ENCODE data around the gene FAM53B.
"Not testable (repeated sequence)": the region's sequence is repeated elsewhere in the genome, so short reads cannot be mapped to it uniquely, and the experiment has no call there.

Gene FAM53B

GRCh38 chr10:124746992-124747391, 2.8 kb upstream of the FAM53B start:
- Mint-ChIP-seq H3K4me3 (no peak overlapping the region), H3K9me3 (no peaks in the 10 kb centered on the region), H3K36me3 (peaks cover 48% of the 10 kb centered on the region), H3K4me1 (peaks cover 26% of the 10 kb centered on the region), H3K27ac (no peak overlapping the region)
- no peak for ATAC-seq
- DNase-seq (ENCODE audit: low spot score in 2 of 2), result no peak

GRCh38 chr10:124746447-124746846, 2.3 kb upstream of the FAM53B start:
- H3K4me1 Mint-ChIP-seq, result peaks cover 32% of the 10 kb centered on the region
- H3K9me3 Mint-ChIP-seq; ATAC-seq; H3K4me3 Mint-ChIP-seq; DNase-seq (ENCODE audit: low spot score in 2 of 2); H3K27ac Mint-ChIP-seq: not testable (repeated sequence)
- peaks cover 46% of the 10 kb centered on the region for H3K36me3 Mint-ChIP-seq

- ATAC-seq (no peak), DNase-seq (ENCODE audit: low spot score in 2 of 2) (no peak)
- Mint-ChIP-seq H3K9me3 (no peaks in the 10 kb centered on the region), H3K36me3 (peaks cover 46% of the 10 kb centered on the region), H3K4me3 (no peak overlapping the region), H3K27ac (no peak overlapping the region), H3K4me1 (peaks cover 40% of the 10 kb centered on the region)
Measured at GRCh38 chr10:124745673-124746072, 1.5 kb upstream of the FAM53B start.

- H3K4me1 Mint-ChIP-seq, result peaks cover 44% of the 10 kb centered on the region
- DNase-seq (ENCODE audit: low spot score in 2 of 2) (no peak), ATAC-seq (no peak)
- peaks cover 48% of the 10 kb centered on the region for H3K36me3 Mint-ChIP-seq
- H3K27ac Mint-ChIP-seq, result no peak overlapping the region
- H3K4me3 Mint-ChIP-seq, result peak overlapping the region; percentile 34
- no peaks in the 10 kb centered on the region for H3K9me3 Mint-ChIP-seq
Measured at GRCh38 chr10:124745252-124745651, 1.1 kb upstream of the FAM53B start.

GRCh38 chr10:124743191-124744101, 732 bp downstream of the FAM53B start:
- ATAC-seq (peak; percentile 35), DNase-seq (ENCODE audit: low spot score in 2 of 2) (peak in 1 of 2 donors; percentile 74)
- no peaks in the 10 kb centered on the region for H3K9me3 Mint-ChIP-seq
- H3K4me3 Mint-ChIP-seq, result peak overlapping the region; percentile 89
- peak overlapping the region; percentile 90 for H3K27ac Mint-ChIP-seq
- H3K36me3 Mint-ChIP-seq, result peaks cover 65% of the 10 kb centered on the region
- H3K4me1 Mint-ChIP-seq, result peaks cover 52% of the 10 kb centered on the region

- Mint-ChIP-seq H3K36me3 (peaks cover 58% of the 10 kb centered on the region), H3K4me1 (peaks cover 61% of the 10 kb centered on the region), H3K27ac (peak overlapping the region; percentile 90), H3K9me3 (no peaks in the 10 kb centered on the region), H3K4me3 (peak overlapping the region; percentile 89)
- DNase-seq (ENCODE audit: low spot score in 2 of 2), result no peak
- no peak for ATAC-seq
Measured at GRCh38 chr10:124742413-124743190, 1.6 kb downstream of the FAM53B start.

GRCh38 chr10:124741922-124742412, 2.2 kb downstream of the FAM53B start:
- Mint-ChIP-seq H3K4me3 (peak overlapping the region; percentile 89), H3K36me3 (peaks cover 53% of the 10 kb centered on the region), H3K27ac (peak overlapping the region; percentile 90), H3K4me1 (peaks cover 67% of the 10 kb centered on the region), H3K9me3 (no peaks in the 10 kb centered on the region)
- DNase-seq (ENCODE audit: low spot score in 2 of 2) (no peak), ATAC-seq (no peak)

GRCh38 chr10:124741281-124741921, 2.8 kb downstream of the FAM53B start:
- Mint-ChIP-seq H3K36me3 (peaks cover 48% of the 10 kb centered on the region), H3K4me1 (peaks cover 73% of the 10 kb centered on the region), H3K27ac (peak overlapping the region; percentile 90), H3K9me3 (no peaks in the 10 kb centered on the region), H3K4me3 (peak overlapping the region; percentile 89)
- DNase-seq (ENCODE audit: low spot score in 2 of 2) (peak; percentile 69 to 88), ATAC-seq (peak; percentile 75)

GRCh38 chr10:124740369-124741280, 3.6 kb downstream of the FAM53B start:
- no peaks in the 10 kb centered on the region for H3K9me3 Mint-ChIP-seq
- H3K36me3 Mint-ChIP-seq, result peaks cover 47% of the 10 kb centered on the region
- peaks cover 80% of the 10 kb centered on the region for H3K4me1 Mint-ChIP-seq
- ATAC-seq, result peak; percentile 11
- peak overlapping the region; percentile 89 for H3K4me3 Mint-ChIP-seq
- DNase-seq (ENCODE audit: low spot score in 2 of 2), result peak in 1 of 2 donors; percentile 64
- peak overlapping the region; percentile 90 for H3K27ac Mint-ChIP-seq

GRCh38 chr10:124739986-124740368, 4.2 kb downstream of the FAM53B start:
- Mint-ChIP-seq H3K4me1 (peaks cover 80% of the 10 kb centered on the region), H3K36me3 (peaks cover 47% of the 10 kb centered on the region), H3K27ac (peak overlapping the region; percentile 90), H3K4me3 (peak overlapping the region; percentile 89), H3K9me3 (no peaks in the 10 kb centered on the region)
- ATAC-seq (no peak), DNase-seq (ENCODE audit: low spot score in 2 of 2) (peak in 1 of 2 donors; percentile 42)

GRCh38 chr10:124739119-124739921, 4.9 kb downstream of the FAM53B start:
- Mint-ChIP-seq H3K4me3 (peak overlapping the region; percentile 89), H3K36me3 (peaks cover 47% of the 10 kb centered on the region), H3K9me3 (no peaks in the 10 kb centered on the region), H3K27ac (peak overlapping the region; percentile 90), H3K4me1 (peaks cover 86% of the 10 kb centered on the region)
- ATAC-seq (no peak), DNase-seq (ENCODE audit: low spot score in 2 of 2) (no peak)

GRCh38 chr10:124738441-124738840, 5.7 kb downstream of the FAM53B start:
- no peaks in the 10 kb centered on the region for H3K9me3 Mint-ChIP-seq
- DNase-seq (ENCODE audit: low spot score in 2 of 2) (no peak), ATAC-seq (no peak)
- H3K4me1 Mint-ChIP-seq, result peaks cover 95% of the 10 kb centered on the region
- H3K27ac Mint-ChIP-seq, result peak overlapping the region; percentile 90
- H3K4me3 Mint-ChIP-seq, result peak overlapping the region; percentile 89
- peaks cover 51% of the 10 kb centered on the region for H3K36me3 Mint-ChIP-seq

- H3K4me3 Mint-ChIP-seq, result peak overlapping the region; percentile 89
- peaks cover 52% of the 10 kb centered on the region for H3K36me3 Mint-ChIP-seq
- no peaks in the 10 kb centered on the region for H3K9me3 Mint-ChIP-seq
- H3K4me1 Mint-ChIP-seq, result peaks cover 98% of the 10 kb centered on the region
- no peak for ATAC-seq
- no peak for DNase-seq (ENCODE audit: low spot score in 2 of 2)
- H3K27ac Mint-ChIP-seq, result peak overlapping the region; percentile 90
Measured at GRCh38 chr10:124737708-124738107, 6.5 kb downstream of the FAM53B start.

Data from stimulated activated effector memory CD8-positive, alpha-beta T cell treated with anti-CD3 and anti-CD28 coated beads, Interleukin-12 subunit alpha, Interleukin-12 subunit beta, amount 100 ng/mL, for 72 hours (primary cell).